SJCRH30 (cell line): Measurements from ENCODE around the gene MYBPHL. TPM values are rescaled to one million over a fixed set of nuclear protein-coding genes. Genes with fewer than 3 reads are reported as not detected.

Experiments used
- DNase-seq, 2 experiments: peaks; one replicate each; pipeline ENCODE4 v3.0.0-alpha.2; 2015 to 2020
- H3K27ac ChIP-seq: fragments of 250-450 bp; sonication (Bioruptor Pico); 2 replicates; pipeline ENCODE4 v1.5.1; 2020; ENCODE audit warnings: mild to moderate bottlenecking, moderate library complexity
- H3K27me3 ChIP-seq: fragments of 250-450 bp; sonication (Bioruptor Pico); 2 replicates; pipeline ENCODE4 v1.5.1; 2020; ENCODE audit warnings: mild to moderate bottlenecking, moderate library complexity
- H3K36me3 ChIP-seq: fragments of 250-450 bp; sonication (Bioruptor Pico); 2 replicates; pipeline ENCODE4 v1.5.1; 2020; ENCODE audit warnings: mild to moderate bottlenecking, moderate library complexity
- H3K4me1 ChIP-seq: fragments of 250-450 bp; sonication (Bioruptor Pico); 2 replicates; pipeline ENCODE4 v1.5.1; 2020; ENCODE audit warnings: mild to moderate bottlenecking, moderate library complexity
- H3K4me3 ChIP-seq: fragments of 250-450 bp; sonication (Bioruptor Pico); 2 replicates; pipeline ENCODE4 v1.5.1; 2020; ENCODE audit warnings: mild to moderate bottlenecking, moderate library complexity
- H3K9me3 ChIP-seq: fragments of 250-450 bp; sonication (Bioruptor Pico); replicated peaks from 2 replicates; pipeline ENCODE4 v1.5.1; 2020; ENCODE audit warnings: mild to moderate bottlenecking, moderate library complexity
- total RNA-seq: library from RNA; depleted of rRNA; stranded (reverse); fragments of >200 nt; shearing (Covaris generic); gene quantifications from 2 replicates; pipeline ENCODE4 v1.2.3, GENCODE V29; 2014

The MYBPHL gene
- total RNA-seq, 1 experiment from 2014 or later = 5.8 TPM

DNA sequence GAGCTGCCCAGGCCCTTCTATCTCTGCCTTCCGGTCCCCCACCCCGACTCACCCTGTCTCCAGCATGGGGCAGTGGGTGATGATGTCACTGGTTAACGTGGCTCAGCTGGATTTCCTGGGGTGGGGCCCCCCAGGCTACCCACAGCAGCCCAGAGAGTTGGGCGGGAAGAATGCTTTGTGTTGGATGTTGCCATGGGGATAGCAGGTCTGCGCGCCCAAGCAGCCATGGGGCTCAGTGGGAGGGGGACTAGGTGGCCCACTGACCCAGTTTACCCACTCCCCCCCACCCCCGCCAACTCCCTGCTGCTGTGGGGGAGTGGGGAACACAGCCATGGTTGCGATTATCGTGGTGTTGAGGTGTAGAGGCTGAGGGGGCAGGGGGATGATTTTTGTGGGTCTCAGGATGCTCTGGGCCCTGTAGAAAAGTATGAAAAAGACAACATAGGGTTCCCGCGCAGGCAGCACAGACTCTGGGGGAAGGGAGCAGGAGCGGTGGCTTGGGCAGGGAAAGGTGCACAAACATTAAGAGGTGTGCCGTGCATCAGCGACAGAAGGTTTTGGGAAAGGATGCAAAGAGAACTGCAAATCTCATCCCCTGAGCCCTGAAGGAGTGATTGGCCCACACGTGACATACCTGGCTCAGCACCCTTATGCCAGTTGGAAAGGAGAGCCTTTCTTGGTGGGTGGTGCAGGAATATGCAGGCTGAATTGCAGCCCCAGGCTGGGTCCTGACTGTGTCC, 49.0 kb downstream of the MYBPHL start:
- Histone ChIP-seq H3K4me3 (no peak overlapping the region), H3K36me3 (no peaks in the 10 kb centered on the region), H3K27ac (no peak overlapping the region), H3K4me1 (peaks cover 11% of the 10 kb centered on the region), H3K9me3 (no peaks in the 10 kb centered on the region), H3K27me3 (no peaks in the 10 kb centered on the region)
- no peak for DNase-seq

DNA sequence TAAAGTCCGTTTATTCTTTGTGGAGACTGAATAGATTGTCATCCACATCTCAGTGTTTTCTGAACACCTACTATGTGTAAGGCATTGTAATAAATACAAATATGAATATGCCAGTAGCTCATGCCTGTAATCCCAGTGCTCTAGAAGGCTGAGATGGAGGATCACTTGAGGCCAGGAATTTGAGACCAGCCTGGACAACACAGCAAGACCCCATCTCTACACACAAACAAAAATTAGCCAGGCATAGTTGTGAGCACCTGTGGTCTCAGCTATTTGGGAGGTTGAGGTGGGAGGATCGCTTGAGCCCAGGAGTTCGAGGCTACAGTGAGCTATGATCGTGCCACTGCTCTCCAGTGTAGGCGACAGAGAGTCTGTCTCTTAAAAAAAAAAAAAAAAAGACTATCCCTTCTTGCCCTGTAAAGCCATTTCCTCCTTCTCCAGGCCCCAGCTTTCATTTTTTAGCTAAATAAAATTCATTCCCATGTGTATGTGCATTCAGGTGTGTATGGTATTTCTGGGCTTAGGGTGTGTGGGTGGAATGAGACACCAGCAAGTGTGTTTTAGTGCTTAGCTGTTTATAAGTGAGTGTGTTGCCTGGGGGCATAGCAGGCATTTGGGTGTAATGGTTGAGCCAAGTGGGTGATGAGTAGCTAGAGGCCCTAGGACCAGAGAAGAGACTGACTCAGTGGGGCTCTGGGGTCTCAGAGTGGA, 49.7 kb downstream of the MYBPHL start:
- H3K4me3 ChIP-seq = no peak overlapping the region
- no peaks in the 10 kb centered on the region for H3K9me3 ChIP-seq
- H3K4me1 ChIP-seq = peaks cover 11% of the 10 kb centered on the region
- no peaks in the 10 kb centered on the region for H3K36me3 ChIP-seq
- no peaks in the 10 kb centered on the region for H3K27me3 ChIP-seq
- no peak for DNase-seq
- H3K27ac ChIP-seq = no peak overlapping the region

DNA sequence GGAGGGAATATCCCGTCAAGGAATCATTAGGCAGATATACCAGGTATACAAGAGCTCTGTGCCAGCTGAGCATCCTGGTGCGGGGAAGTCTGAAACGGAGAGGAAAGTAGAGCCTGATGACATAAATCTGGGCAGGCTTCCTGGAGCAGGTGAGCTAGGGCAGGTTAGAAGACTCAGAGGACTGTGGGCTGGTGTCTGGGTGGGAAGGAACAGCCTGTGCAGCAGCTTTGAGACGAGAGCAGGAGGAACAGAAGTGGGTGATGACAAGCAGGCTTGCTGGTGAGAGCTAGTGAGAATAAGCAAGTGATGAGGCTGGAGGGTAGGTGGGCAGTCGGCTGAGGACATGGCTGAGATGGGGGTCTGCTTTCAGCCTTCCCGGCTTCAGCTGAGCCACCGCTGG, 50.7 kb downstream of the MYBPHL start:
- H3K4me3 ChIP-seq = no peak overlapping the region
- peaks cover 11% of the 10 kb centered on the region for H3K4me1 ChIP-seq
- no peaks in the 10 kb centered on the region for H3K36me3 ChIP-seq
- H3K27me3 ChIP-seq = no peaks in the 10 kb centered on the region
- no peak for DNase-seq
- H3K9me3 ChIP-seq = no peaks in the 10 kb centered on the region
- no peak overlapping the region for H3K27ac ChIP-seq

DNA sequence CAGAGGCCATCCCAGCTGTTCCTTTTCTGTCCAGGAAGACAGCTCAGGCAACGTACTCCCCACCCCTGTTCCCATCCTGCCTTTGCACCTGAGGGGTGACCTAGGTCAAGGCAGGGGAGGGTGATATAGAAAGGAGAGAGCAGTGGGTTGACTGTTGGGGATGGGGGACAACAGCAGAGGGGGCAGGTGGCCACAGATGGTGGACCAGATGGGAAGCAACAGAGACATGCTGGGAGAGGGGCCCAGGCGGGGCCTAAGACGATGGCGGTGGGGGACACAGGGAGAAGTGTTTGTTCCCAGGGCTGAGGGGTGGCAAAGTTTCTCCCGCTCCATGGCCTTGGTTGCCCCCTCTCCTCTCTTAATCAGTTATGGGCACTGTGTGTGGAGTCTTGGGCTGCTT, 51.1 kb downstream of the MYBPHL start:
- Histone ChIP-seq H3K27me3 (no peaks in the 10 kb centered on the region), H3K9me3 (no peaks in the 10 kb centered on the region), H3K27ac (no peak overlapping the region), H3K4me3 (no peak overlapping the region), H3K4me1 (peaks cover 11% of the 10 kb centered on the region), H3K36me3 (no peaks in the 10 kb centered on the region)
- DNase-seq = no peak

DNA sequence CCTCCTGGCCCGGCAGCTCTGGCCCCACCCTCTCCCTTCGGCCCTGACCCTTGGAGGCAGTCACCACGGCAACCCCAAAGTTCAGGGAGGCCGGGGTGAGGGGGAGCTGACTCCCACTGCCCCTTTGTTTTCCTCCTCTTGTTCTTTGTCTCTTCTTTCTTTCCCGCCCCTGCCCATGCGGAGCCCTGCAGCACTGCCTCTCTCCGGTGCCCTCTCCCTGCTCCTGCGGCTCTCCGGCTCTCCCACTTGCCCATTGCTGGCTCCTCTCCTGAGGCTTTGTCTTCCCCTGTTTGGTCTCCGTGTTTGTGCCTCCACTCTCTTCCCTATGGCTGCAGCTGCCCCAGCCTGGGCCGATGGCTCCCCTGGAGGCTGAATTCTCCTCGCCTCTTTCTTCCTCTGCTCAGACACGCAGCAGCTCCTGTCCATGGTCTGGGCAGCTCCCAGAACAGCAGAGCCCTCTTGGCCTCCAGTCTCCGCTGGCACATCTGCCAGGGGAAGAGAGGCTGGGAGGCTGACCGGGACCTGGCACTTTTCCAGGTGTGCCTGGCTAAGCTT, 51.6 kb downstream of the MYBPHL start:
- no peak for DNase-seq
- peaks cover 11% of the 10 kb centered on the region for H3K4me1 ChIP-seq
- no peaks in the 10 kb centered on the region for H3K27me3 ChIP-seq
- no peak overlapping the region for H3K4me3 ChIP-seq
- H3K36me3 ChIP-seq = no peaks in the 10 kb centered on the region
- no peak overlapping the region for H3K27ac ChIP-seq
- H3K9me3 ChIP-seq = no peaks in the 10 kb centered on the region

DNA sequence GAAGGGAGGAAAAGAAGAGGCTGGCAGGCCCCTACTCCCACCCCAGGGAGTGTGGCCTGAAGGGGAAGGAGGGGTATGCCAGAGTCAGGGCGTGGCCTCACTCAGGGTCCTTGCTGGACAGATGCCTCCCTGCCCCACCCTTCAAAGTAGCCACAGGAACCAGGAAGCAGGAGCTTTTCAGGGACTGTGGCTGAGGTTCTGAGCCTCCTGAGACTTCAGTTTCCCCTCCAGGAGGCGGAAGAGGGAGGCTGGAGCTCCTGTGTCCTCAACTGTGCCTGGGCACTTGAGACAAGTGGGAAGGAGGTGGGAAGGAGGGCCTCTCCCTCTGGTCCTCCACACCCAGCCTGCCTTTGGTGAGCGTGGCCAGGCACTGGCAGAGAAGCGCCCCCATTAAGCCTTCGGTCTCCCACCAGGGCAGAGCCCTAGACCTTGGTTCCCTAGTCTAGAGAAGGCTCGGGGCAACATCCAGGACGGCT, 52.2 kb downstream of the MYBPHL start:
- no peak overlapping the region for H3K27ac ChIP-seq
- H3K4me1 ChIP-seq = peaks cover 11% of the 10 kb centered on the region
- H3K27me3 ChIP-seq = no peaks in the 10 kb centered on the region
- no peak overlapping the region for H3K4me3 ChIP-seq
- no peaks in the 10 kb centered on the region for H3K36me3 ChIP-seq
- DNase-seq = no peak
- H3K9me3 ChIP-seq = no peaks in the 10 kb centered on the region

DNA sequence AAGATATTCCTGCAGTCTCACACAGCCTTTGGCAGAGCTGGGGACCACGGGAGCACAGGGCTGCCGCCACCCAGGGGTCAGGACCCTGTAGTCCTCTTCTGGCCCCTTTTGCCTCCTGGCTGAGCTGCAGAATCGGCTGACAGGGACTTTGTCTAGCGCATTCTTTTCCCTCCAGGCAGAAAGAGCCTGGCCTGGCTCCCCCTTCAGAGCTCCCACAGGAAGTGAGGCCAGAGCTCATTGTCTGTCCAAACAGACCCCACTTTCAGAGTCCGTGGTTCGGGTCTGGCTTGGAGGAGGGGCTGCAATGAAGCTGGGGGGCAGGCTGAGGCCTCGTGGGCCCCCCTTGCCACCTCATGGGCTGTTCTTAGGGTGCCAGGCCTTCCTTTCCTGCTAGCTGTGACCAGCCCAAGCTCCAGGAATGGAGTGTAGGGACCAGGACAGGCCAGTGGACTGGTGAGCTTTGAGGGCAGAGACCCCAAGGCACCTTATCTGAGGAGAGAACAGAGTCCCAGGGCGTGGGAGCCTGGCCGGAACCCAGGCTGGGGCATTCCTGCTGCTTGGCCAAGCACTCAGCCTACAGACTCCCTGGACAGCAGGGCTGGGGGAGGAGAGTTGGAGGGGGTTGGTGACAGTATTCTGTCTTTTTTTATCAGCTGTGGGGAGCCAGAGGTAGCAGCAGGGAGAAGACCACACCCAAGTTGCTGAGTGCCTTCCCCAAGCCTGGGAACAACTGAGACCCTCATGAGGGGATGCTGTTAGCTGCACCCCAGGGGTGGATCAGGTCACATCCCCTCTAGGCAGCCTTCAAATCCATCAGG, 52.8 kb downstream of the MYBPHL start:
- no peak overlapping the region for H3K27ac ChIP-seq
- H3K4me3 ChIP-seq = no peak overlapping the region
- no peak for DNase-seq

DNA sequence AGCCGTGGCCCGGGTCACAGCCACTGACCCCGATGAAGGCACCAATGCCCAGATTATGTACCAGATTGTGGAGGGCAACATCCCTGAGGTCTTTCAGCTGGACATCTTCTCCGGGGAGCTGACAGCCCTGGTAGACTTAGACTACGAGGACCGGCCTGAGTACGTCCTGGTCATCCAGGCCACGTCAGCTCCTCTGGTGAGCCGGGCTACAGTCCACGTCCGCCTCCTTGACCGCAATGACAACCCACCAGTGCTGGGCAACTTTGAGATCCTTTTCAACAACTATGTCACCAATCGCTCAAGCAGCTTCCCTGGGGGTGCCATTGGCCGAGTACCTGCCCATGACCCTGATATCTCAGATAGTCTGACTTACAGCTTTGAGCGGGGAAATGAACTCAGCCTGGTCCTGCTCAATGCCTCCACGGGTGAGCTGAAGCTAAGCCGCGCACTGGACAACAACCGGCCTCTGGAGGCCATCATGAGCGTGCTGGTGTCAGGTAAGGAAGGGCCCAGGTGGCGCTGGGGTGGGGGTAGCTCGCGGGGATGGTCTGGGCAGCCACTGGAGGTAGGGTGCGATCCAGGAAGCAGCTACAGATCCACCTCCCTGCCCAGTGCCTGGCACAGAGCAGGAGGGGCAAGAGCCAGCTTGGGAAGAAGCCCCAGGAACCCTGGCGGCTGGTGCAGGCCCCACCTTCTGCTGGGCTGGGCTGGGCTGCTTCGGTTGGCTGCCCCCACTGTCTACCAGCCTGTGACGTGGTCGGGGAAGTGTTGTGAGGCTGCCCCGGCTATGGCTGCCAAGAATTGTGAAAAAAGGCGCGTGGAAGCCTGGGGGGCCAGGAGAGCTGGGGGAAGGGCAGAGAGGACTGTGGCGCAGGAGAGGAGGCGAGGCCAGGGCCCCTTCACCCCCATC, 53.7 kb downstream of the MYBPHL start:
- Histone ChIP-seq H3K4me3 (no peak overlapping the region), H3K9me3 (no peaks in the 10 kb centered on the region)

More for the DNA sequence above, 52.8 kb downstream of the MYBPHL start:
- H3K9me3 ChIP-seq = no peaks in the 10 kb centered on the region
- H3K36me3 ChIP-seq = no peaks in the 10 kb centered on the region
- peaks cover 11% of the 10 kb centered on the region for H3K4me1 ChIP-seq
- H3K27me3 ChIP-seq = no peaks in the 10 kb centered on the region

DNA sequence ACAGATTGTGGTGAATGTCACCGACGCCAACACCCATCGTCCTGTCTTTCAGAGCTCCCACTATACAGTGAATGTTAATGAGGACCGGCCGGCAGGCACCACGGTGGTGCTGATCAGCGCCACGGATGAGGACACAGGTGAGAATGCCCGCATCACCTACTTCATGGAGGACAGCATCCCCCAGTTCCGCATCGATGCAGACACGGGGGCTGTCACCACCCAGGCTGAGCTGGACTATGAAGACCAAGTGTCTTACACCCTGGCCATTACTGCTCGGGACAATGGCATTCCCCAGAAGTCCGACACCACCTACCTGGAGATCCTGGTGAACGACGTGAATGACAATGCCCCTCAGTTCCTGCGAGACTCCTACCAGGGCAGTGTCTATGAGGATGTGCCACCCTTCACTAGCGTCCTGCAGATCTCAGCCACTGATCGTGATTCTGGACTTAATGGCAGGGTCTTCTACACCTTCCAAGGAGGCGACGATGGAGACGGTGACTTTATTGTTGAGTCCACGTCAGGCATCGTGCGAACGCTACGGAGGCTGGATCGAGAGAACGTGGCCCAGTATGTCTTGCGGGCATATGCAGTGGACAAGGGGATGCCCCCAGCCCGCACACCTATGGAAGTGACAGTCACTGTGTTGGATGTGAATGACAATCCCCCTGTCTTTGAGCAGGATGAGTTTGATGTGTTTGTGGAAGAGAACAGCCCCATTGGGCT, 54.5 kb downstream of the MYBPHL start:
- no peak for DNase-seq
- Histone ChIP-seq H3K36me3 (no peaks in the 10 kb centered on the region), H3K9me3 (no peaks in the 10 kb centered on the region), H3K4me1 (peaks cover 13% of the 10 kb centered on the region), H3K27ac (no peak overlapping the region), H3K27me3 (no peaks in the 10 kb centered on the region), H3K4me3 (no peak overlapping the region)

More for the DNA sequence above, 53.7 kb downstream of the MYBPHL start:
- no peak for DNase-seq
- H3K27me3 ChIP-seq = no peaks in the 10 kb centered on the region
- H3K36me3 ChIP-seq = no peaks in the 10 kb centered on the region
- H3K4me1 ChIP-seq = peaks cover 13% of the 10 kb centered on the region
- no peak overlapping the region for H3K27ac ChIP-seq

DNA sequence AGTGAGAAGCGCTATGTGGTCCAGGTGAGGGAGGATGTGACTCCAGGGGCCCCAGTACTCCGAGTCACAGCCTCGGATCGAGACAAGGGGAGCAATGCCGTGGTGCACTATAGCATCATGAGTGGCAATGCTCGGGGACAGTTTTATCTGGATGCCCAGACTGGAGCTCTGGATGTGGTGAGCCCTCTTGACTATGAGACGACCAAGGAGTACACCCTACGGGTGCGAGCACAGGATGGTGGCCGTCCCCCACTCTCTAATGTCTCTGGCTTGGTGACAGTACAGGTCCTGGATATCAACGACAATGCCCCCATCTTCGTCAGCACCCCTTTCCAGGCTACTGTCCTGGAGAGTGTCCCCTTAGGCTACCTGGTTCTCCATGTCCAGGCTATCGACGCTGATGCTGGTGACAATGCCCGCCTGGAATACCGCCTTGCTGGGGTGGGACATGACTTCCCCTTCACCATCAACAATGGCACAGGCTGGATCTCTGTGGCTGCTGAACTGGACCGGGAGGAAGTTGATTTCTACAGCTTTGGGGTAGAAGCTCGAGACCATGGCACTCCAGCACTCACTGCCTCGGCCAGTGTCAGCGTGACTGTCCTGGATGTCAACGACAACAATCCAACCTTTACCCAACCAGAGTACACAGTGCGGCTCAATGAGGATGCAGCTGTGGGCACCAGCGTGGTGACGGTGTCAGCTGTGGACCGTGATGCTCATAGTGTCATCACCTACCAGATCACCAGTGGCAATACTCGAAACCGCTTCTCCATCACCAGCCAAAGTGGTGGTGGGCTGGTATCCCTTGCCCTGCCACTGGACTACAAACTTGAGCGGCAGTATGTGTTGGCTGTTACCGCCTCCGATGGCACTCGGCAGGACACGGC, 55.3 kb downstream of the MYBPHL start:
- Histone ChIP-seq H3K9me3 (no peaks in the 10 kb centered on the region), H3K4me3 (no peak overlapping the region), H3K27me3 (no peaks in the 10 kb centered on the region; the same call in 1 of the 2 replicates), H3K4me1 (peaks cover 13% of the 10 kb centered on the region), H3K36me3 (no peaks in the 10 kb centered on the region), H3K27ac (no peak overlapping the region)
- DNase-seq = no peak

DNA sequence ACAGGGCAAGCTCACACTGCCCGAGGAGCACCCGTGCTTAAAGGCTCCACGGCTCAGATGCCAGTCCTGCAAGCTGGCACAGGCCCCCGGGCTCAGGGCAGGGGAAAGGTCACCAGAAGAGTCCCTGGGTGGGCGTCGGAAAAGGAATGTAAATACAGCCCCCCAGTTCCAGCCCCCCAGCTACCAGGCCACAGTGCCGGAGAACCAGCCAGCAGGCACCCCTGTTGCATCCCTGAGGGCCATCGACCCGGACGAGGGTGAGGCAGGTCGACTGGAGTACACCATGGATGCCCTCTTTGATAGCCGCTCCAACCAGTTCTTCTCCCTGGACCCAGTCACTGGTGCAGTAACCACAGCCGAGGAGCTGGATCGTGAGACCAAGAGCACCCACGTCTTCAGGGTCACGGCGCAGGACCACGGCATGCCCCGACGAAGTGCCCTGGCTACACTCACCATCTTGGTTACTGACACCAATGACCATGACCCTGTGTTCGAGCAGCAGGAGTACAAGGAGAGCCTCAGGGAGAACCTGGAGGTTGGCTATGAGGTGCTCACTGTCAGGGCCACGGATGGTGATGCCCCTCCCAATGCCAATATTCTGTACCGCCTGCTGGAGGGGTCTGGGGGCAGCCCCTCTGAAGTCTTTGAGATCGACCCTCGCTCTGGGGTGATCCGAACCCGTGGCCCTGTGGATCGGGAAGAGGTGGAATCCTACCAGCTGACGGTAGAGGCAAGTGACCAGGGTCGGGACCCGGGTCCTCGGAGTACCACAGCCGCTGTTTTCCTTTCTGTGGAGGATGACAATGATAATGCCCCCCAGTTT, 56.1 kb downstream of the MYBPHL start:
- no peak overlapping the region for H3K4me3 ChIP-seq
- peaks cover 13% of the 10 kb centered on the region for H3K4me1 ChIP-seq
- no peaks in the 10 kb centered on the region for H3K9me3 ChIP-seq
- H3K36me3 ChIP-seq = no peaks in the 10 kb centered on the region
- DNase-seq = no peak
- H3K27ac ChIP-seq = no peak overlapping the region
- H3K27me3 ChIP-seq = no peaks in the 10 kb centered on the region; the same call in 1 of the 2 replicates
